BLaER1 treated with 17β-estradiol and CSF1 and Interleukin-3, amounts not matched to agents 10 nM and 100 nM (cell line): ENCODE data around the gene LSS.
"Not testable (repeated sequence)": the region's sequence is repeated elsewhere in the genome, so short reads cannot be mapped to it uniquely, and the experiment has no call there.

Source experiments
- H3K27ac ChIP-seq, 11 experiments: shearing (Covaris generic); formaldehyde crosslinking; 2 replicates each; pipeline ENCODE4 v1.8.1; 2022
- H3K27me3 ChIP-seq, 11 experiments: shearing (Covaris generic); formaldehyde crosslinking; 2 replicates each; pipeline ENCODE4 v1.8.1; 2022
- H3K36me3 ChIP-seq, 11 experiments: shearing (Covaris generic); formaldehyde crosslinking; 2 replicates each; pipeline ENCODE4 v1.8.1; 2022
- H3K4me1 ChIP-seq, 10 experiments: shearing (Covaris generic); formaldehyde crosslinking; 2 replicates each; pipeline ENCODE4 v1.8.1; 2022
- H3K4me2 ChIP-seq, 11 experiments: shearing (Covaris generic); formaldehyde crosslinking; 2 replicates each; pipeline ENCODE4 v1.8.1; 2022
- H3K4me3 ChIP-seq, 10 experiments: shearing (Covaris generic); formaldehyde crosslinking; 2 replicates each; pipeline ENCODE4 v1.8.1; 2022
- H3K9ac ChIP-seq, 11 experiments: shearing (Covaris generic); formaldehyde crosslinking; 2 replicates each; pipeline ENCODE4 v1.8.1; 2022
- H3K9me3 ChIP-seq, 11 experiments: shearing (Covaris generic); formaldehyde crosslinking; replicated peaks in 1 of 11; 2 replicates each; pipeline ENCODE4 v1.8.1; 2022
- H4K20me1 ChIP-seq, 11 experiments: shearing (Covaris generic); formaldehyde crosslinking; 2 replicates each; pipeline ENCODE4 v1.8.1; 2022
- Cebpa-rat ChIP-seq, 11 experiments: shearing (Covaris generic); IDR thresholded peaks; 2 replicates each; pipeline ENCODE4 v1.8.1; 2022

LSS gene

GRCh38 chr21:46184625-46185555 is 43.7 kb downstream of the LSS start:
- peak overlapping the region in 10 of 11 experiments; percentile 38 to 75 (median 66); a peak in 16 of 22 replicates for H3K9ac ChIP-seq

GRCh38 chr21:46183910-46184624 is 44.5 kb downstream of the LSS start, which contains the start of gene SPATC1L:
TSS of gene SPATC1L (minus strand) at chr21:46184459. CDS start at chr21:46182816, 1,643 bp downstream.
- Histone ChIP-seq H4K20me1 (peaks cover 0 to 10% (median 0%) of the 10 kb centered on the region in 11 experiments; a peak in 3 of 22 replicates), H3K9ac (peak within 1 kb of the TSS; percentile 51 to 81 (median 66); a peak in 21 of 22 replicates), H3K36me3 (peaks cover 0 to 17% (median 0%) of the 10 kb centered on the region in 11 experiments; a peak in 3 of 22 replicates), H3K27me3 (peaks cover 4 to 17% (median 10%) of the 10 kb centered on the region in 11 experiments; a peak in 14 of 22 replicates), H3K27ac (peak within 1 kb of the TSS in 9 of 11 experiments; percentile 48 to 71 (median 67); a peak in 18 of 22 replicates), H3K4me1 (peaks cover 9 to 28% (median 15%) of the 10 kb centered on the region in 10 experiments; a peak in 17 of 20 replicates), H3K4me2 (peak within 1 kb of the TSS; percentile 70 to 93 (median 86)), H3K4me3 (peak within 1 kb of the TSS; percentile 59 to 75 (median 70)), H3K9me3 (no peaks in the 10 kb centered on the region)
- no peak for TF ChIP-seq Cebpa-rat (IDR thresholded peaks at IDR 0.05)

More at GRCh38 chr21:46184625-46185555, 43.7 kb downstream of the LSS start:
- peaks cover 4 to 17% (median 10%) of the 10 kb centered on the region in 11 experiments; a peak in 14 of 22 replicates for H3K27me3 ChIP-seq
- peaks cover 9 to 31% (median 15%) of the 10 kb centered on the region in 10 experiments; a peak in 17 of 20 replicates for H3K4me1 ChIP-seq
- peak overlapping the region; percentile 21 to 90 (median 73) for H3K4me2 ChIP-seq
- H3K4me3 ChIP-seq: peak overlapping the region; percentile 56 to 72 (median 70)
- no peaks in the 10 kb centered on the region for H3K9me3 ChIP-seq
- peak in 3 of 11 experiments; percentile 32 to 57 (median 49); a peak in 3 of 22 replicates for TF ChIP-seq Cebpa-rat (IDR thresholded peaks at IDR 0.05)
- peak overlapping the region in 9 of 11 experiments; percentile 48 to 71 (median 67); a peak in 18 of 22 replicates for H3K27ac ChIP-seq
- H3K36me3 ChIP-seq: peaks cover 0 to 25% (median 1%) of the 10 kb centered on the region in 11 experiments; a peak in 8 of 22 replicates
- peaks cover 0 to 18% (median 0%) of the 10 kb centered on the region in 11 experiments; a peak in 3 of 22 replicates for H4K20me1 ChIP-seq

- Histone ChIP-seq H3K4me1 (peaks cover 9 to 23% (median 15%) of the 10 kb centered on the region in 10 experiments; a peak in 17 of 20 replicates), H3K36me3 (peaks cover 0 to 12% (median 0%) of the 10 kb centered on the region in 11 experiments; a peak in 1 of 22 replicates), H3K4me3 (peak overlapping the region; percentile 59 to 75 (median 70)), H3K4me2 (peak overlapping the region; percentile 51 to 93 (median 86)), H3K27me3 (peaks cover 4 to 17% (median 10%) of the 10 kb centered on the region in 11 experiments; a peak in 14 of 22 replicates), H3K9ac (peak overlapping the region; percentile 51 to 81 (median 66); a peak in 15 of 22 replicates)
- H4K20me1 ChIP-seq, H3K9me3 ChIP-seq, H3K27ac ChIP-seq: not testable (repeated sequence)
These were observed 45.2 kb downstream of the LSS start for GRCh38 chr21:46183337-46183909.

GRCh38 chr21:46182548-46183336 is 45.8 kb downstream of the LSS start:
- Histone ChIP-seq H3K4me3 (peak overlapping the region in 1 of 10 experiments; percentile 16; a peak in 1 of 20 replicates), H3K9ac (0 out of 22 replicates have a peak overlapping the region, but pooled peaks of 1 of the 11 experiments have one; percentile 17), H3K27ac (no peak overlapping the region), H4K20me1 (peaks cover 0 to 8% (median 0%) of the 10 kb centered on the region in 11 experiments; a peak in 3 of 22 replicates), H3K4me1 (peaks cover 9 to 21% (median 14%) of the 10 kb centered on the region in 10 experiments; a peak in 16 of 20 replicates), H3K9me3 (peaks cover 0 to 2% (median under 1%) of the 10 kb centered on the region in 11 experiments; a peak in 4 of 22 replicates), H3K27me3 (peaks cover 4 to 17% (median 10%) of the 10 kb centered on the region in 11 experiments; a peak in 14 of 22 replicates), H3K36me3 (peaks cover 0 to 5% (median 0%) of the 10 kb centered on the region in 11 experiments; a peak in 1 of 22 replicates), H3K4me2 (peak overlapping the region in 9 of 11 experiments; percentile 12 to 50 (median 35); a peak in 11 of 22 replicates)
- no peak for TF ChIP-seq Cebpa-rat (IDR thresholded peaks at IDR 0.05)

- Histone ChIP-seq H3K9ac (no peak overlapping the region), H3K27ac (no peak overlapping the region), H3K4me2 (no peak overlapping the region), H3K4me3 (no peak overlapping the region), H3K27me3 (peaks cover 4 to 17% (median 10%) of the 10 kb centered on the region in 11 experiments; a peak in 14 of 22 replicates), H3K9me3 (peaks cover 1 to 9% (median 8%) of the 10 kb centered on the region in 11 experiments; a peak in 19 of 22 replicates), H3K4me1 (peaks cover 9 to 21% (median 14%) of the 10 kb centered on the region in 10 experiments; a peak in 16 of 20 replicates), H4K20me1 (peaks cover 0 to 8% (median 0%) of the 10 kb centered on the region in 11 experiments; a peak in 3 of 22 replicates), H3K36me3 (no peaks in the 10 kb centered on the region)
- no peak for TF ChIP-seq Cebpa-rat (IDR thresholded peaks at IDR 0.05)
These were observed 46.5 kb downstream of the LSS start for GRCh38 chr21:46181953-46182547.

- H4K20me1 ChIP-seq: peaks cover 0 to 8% (median 0%) of the 10 kb centered on the region in 11 experiments; a peak in 3 of 22 replicates
- no peak overlapping the region for H3K4me3 ChIP-seq
- H3K9ac ChIP-seq: no peak overlapping the region
- H3K27me3 ChIP-seq: peaks cover 4 to 17% (median 10%) of the 10 kb centered on the region in 11 experiments; a peak in 14 of 22 replicates
- peaks cover 9 to 21% (median 14%) of the 10 kb centered on the region in 10 experiments; a peak in 16 of 20 replicates for H3K4me1 ChIP-seq
- no peaks in the 10 kb centered on the region for H3K36me3 ChIP-seq
- no peak overlapping the region for H3K4me2 ChIP-seq
- H3K9me3 ChIP-seq: peaks cover 7 to 16% (median 14%) of the 10 kb centered on the region in 11 experiments
- no peak for TF ChIP-seq Cebpa-rat (IDR thresholded peaks at IDR 0.05)
- no peak overlapping the region for H3K27ac ChIP-seq
These were observed 47.1 kb downstream of the LSS start for GRCh38 chr21:46181436-46181835.
